ENCODE measurements around the gene CORO1C.

CORO1C gene

DNA sequence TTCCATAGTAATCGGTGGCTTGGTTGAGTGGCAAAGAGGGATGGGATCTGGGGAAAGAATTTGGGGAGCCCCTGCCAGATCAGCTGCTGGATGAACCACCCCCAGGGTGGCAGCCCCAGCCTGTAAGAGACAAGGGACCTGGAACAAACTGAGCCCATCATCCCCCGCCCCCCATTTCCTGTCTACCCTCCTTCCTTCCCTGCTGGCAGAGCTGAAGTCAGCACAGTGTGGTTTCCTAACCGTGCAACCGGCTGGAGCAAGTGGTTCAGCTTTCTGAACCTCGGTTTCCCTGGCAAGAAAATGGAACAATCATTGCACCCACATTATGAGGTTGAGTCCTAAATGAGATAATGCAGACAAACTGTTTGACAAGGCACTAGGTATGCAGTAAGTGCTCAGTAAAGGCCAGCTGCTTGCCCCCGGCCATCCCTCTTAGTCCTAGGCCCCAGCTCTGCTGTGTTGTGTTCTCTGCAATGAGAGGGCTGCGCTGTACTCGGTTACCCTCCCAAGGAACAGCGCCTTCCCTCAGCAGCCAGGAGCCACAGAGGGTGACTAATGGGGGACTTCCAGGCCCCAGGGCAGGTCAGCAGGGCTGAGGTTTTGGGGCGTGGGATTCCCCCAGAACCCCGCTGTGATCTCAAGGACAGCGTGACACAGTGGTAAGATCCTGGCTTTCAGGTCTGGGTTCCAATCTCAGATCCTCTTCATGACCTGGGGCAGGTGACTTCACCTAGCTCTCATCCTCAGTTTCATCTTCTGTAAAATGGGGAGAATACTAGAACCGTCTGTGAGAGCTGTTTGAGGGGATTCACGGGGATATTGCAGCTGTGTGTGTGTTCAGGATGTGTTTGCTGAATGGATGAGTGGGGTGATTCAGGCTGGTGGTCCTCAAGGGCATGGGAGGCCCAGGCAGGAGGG lies 114.1 kb downstream of the CORO1C start:
- H3K4me3 ChIP-seq (ENCODE audit: low read depth, low read length) = no peak overlapping the region
- peak; percentile 90 for DNase-seq (ENCODE audit: low read depth)
- TF ChIP-seq, protein P1, sequence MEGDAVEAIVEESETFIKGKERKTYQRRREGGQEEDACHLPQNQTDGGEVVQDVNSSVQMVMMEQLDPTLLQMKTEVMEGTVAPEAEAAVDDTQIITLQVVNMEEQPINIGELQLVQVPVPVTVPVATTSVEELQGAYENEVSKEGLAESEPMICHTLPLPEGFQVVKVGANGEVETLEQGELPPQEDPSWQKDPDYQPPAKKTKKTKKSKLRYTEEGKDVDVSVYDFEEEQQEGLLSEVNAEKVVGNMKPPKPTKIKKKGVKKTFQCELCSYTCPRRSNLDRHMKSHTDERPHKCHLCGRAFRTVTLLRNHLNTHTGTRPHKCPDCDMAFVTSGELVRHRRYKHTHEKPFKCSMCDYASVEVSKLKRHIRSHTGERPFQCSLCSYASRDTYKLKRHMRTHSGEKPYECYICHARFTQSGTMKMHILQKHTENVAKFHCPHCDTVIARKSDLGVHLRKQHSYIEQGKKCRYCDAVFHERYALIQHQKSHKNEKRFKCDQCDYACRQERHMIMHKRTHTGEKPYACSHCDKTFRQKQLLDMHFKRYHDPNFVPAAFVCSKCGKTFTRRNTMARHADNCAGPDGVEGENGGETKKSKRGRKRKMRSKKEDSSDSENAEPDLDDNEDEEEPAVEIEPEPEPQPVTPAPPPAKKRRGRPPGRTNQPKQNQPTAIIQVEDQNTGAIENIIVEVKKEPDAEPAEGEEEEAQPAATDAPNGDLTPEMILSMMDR (IDR thresholded peaks at IDR 0.05; ENCODE audit: low read depth, low read length, missing control alignments) = no peak

DNA sequence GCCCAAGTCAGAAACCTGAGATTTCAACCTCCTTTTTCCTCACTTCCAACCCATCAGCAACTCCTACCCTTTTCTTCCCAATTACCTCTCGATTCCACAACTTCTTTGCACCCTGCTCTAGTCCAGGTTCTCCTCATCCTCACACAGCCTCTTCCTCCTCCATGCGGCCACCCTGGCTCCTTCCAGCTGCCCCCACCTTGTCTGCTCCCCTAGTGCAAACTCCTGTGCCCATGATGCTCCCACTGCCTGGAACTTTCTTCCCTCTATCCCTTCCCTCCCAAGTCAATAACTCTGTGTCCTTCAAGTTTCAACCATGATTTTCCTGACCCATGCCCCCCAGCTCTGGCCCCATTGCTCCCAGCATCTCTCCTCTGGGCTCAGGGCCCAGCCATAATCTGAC lies 115.0 kb downstream of the CORO1C start:
- no peak overlapping the region for H3K4me3 ChIP-seq (ENCODE audit: low read depth, low read length)
- TF ChIP-seq, protein P1 (IDR thresholded peaks at IDR 0.05; ENCODE audit: low read depth, low read length, missing control alignments) = no peak
- no peak for DNase-seq (ENCODE audit: low read depth)

DNA sequence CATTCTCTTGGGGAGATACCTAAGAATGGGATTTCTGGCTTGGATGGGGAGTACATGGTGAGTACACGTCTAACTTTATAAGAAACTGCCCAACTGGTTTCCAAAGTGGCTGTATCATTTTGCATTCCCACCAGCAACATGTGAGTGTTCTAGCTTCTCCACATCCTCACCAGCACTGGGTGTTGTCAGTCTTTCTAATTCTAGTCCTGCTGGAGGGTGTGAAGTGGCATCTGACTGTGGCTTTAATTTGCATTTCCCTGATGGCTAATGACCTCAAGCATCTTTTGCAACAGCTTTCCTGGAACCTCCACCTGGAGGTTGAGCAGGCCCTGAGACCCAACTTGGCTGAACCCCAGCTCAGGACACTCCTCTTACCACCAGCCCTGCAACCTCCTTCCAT lies 115.4 kb downstream of the CORO1C start:
- no peak for DNase-seq (ENCODE audit: low read depth)
- TF ChIP-seq, protein P1 (IDR thresholded peaks at IDR 0.05; ENCODE audit: low read depth, low read length, missing control alignments) = no peak
- no peak overlapping the region for H3K4me3 ChIP-seq (ENCODE audit: low read depth, low read length)

DNA sequence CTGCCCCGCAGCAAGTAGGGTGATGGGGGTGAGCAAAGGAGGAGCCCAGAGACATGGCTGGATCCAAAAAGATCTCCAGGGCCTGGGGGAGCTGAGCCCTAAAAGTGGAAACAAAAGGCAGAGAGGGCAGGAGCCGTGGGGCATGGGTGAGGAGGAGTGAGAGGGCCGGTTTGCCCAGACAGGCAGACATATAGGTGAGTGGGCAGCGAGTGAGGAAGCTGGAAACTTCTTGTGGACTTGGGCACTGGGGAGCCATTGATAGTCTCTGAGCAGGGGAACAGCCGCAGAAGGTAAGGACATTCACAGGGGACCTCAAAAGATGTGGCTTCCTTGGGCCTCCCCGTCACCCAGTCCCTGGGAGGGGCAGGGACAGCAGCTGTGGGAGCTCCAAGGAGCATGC lies 116.7 kb downstream of the CORO1C start:
- TF ChIP-seq, protein P1 (IDR thresholded peaks at IDR 0.05; ENCODE audit: low read depth, low read length, missing control alignments) = no peak
- no peak for DNase-seq (ENCODE audit: low read depth)
- no peak overlapping the region for H3K4me3 ChIP-seq (ENCODE audit: low read depth, low read length)

DNA sequence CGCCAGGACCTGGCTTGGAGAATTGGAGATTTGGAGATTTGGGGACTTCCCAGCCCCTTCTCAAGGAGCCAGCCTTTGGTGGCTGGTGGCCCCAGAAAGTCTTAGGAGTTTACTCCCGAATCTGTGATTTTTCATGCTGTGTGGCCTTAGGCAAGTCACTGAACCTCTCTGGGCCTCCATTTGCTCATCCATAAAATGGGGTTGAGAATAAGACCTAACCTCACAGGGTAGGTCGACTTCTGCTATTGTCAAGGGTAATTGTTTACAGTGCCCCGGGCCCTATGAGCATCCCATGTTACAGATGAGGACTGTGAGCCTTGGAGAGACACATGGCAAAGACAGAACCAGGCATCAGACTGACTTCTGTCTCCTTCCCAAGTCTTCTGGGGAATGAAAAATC lies 117.3 kb downstream of the CORO1C start:
- no peak overlapping the region for H3K4me3 ChIP-seq (ENCODE audit: low read depth, low read length)
- DNase-seq (ENCODE audit: low read depth) = no peak
- TF ChIP-seq, protein P1 (IDR thresholded peaks at IDR 0.05; ENCODE audit: low read depth, low read length, missing control alignments) = no peak

DNA sequence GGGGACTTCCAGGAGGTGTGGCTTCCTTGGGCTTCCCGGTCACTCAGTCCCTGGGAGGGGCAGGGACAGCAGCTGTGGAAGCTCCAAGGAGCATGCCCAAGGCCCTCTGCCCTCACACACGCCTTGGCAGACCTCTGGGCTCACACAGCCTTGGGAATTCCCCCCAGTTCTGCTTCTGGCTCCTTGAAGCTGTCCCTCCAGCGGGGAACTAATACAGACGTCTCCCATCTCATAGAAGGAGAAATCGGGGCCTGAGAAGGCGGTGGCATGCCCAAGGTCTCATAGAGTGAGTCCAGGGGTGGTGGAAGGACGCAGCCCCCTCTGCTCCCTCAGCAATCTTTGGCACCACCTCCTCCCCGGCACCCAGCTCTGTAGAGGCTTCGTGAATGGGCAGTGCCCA lies 117.8 kb downstream of the CORO1C start:
- DNase-seq (ENCODE audit: low read depth) = no peak
- no peak overlapping the region for H3K4me3 ChIP-seq (ENCODE audit: low read depth, low read length)
- TF ChIP-seq, protein P1 (IDR thresholded peaks at IDR 0.05; ENCODE audit: low read depth, low read length, missing control alignments) = no peak
